ENCODE measurements around the gene GCSH. TPM values are rescaled to one million over a fixed set of nuclear protein-coding genes. Genes with fewer than 3 reads are reported as not detected.

The GCSH gene
- total and polyA plus RNA-seq, 2 of the 13 experiments (the other 11 are each of a cell fraction or from before 2014, with no cell fraction given): 35.9 to 103 TPM

- TF ChIP-seq MTERF4 (CRISPR knock-in tag; IDR thresholded peaks at IDR 0.05) (peak; percentile 90; the same call in 1 of the 2 replicates), SATB2 (CRISPR knock-in tag; IDR thresholded peaks at IDR 0.05) (no peak; the same call in 1 of the 2 replicates), CSRNP2 (CRISPR knock-in tag; conservative IDR thresholded peaks at IDR 0.05; ENCODE audit: low read depth) (no peak), PITX1 (CRISPR knock-in tag; IDR thresholded peaks at IDR 0.05) (no peak), MAF1 (CRISPR knock-in tag; IDR thresholded peaks at IDR 0.05; ENCODE audit: borderline replicate concordance) (no peak), RAD21 (CRISPR knock-in tag; IDR thresholded peaks at IDR 0.05) (peak; percentile 66), REST (IDR thresholded peaks at IDR 0.05; ENCODE audit: borderline replicate concordance in 1 of 2, low read depth in 1 of 2, low read length in 2 of 2) (no peak), STAT6 (CRISPR knock-in tag; IDR thresholded peaks at IDR 0.05; ENCODE audit: borderline replicate concordance) (no peak), ZNF431 (CRISPR knock-in tag; IDR thresholded peaks at IDR 0.05; ENCODE audit: borderline replicate concordance, low read depth) (peak; percentile 81), ZNF484 (CRISPR knock-in tag; IDR thresholded peaks at IDR 0.05; ENCODE audit: borderline replicate concordance, low read depth) (0 out of 2 replicates have a peak, but pooled peaks have one; percentile 31), SRSF1 (optimal IDR thresholded peaks at IDR 0.05; ENCODE audit: low read depth, low read length) (no peak), ZNF704 (CRISPR knock-in tag; IDR thresholded peaks at IDR 0.05; ENCODE audit: borderline replicate concordance) (peak; percentile 65; the same call in 1 of the 2 replicates), ZNF644 (CRISPR knock-in tag; IDR thresholded peaks at IDR 0.05; ENCODE audit: low read depth) (no peak), SRF (IDR thresholded peaks at IDR 0.05; ENCODE audit: low read depth, low read length) (no peak), TSC22D2 (CRISPR knock-in tag; IDR thresholded peaks at IDR 0.05; ENCODE audit: borderline replicate concordance) (no peak; the same call in 1 of the 2 replicates), ZNF180 (CRISPR knock-in tag; IDR thresholded peaks at IDR 0.05; ENCODE audit: borderline replicate concordance, low read depth) (no peak), REL (CRISPR knock-in tag; conservative IDR thresholded peaks at IDR 0.05) (no peak), MAFK (conservative IDR thresholded peaks at IDR 0.05 in 1 of 2, IDR thresholded peaks at IDR 0.05 in 1 of 2; ENCODE audit: low read length in 2 of 2) (no peak)
Measured at GRCh38 chr16:81095953-81096714, at the start of gene GCSH (continued).
